ENCODE measurements around the gene IL12RB1.

IL12RB1 gene

GRCh38 chr19:18058208-18059009 is 28.3 kb downstream of the IL12RB1 start:
- peak; percentile 78 for TF ChIP-seq CTCF (IDR thresholded peaks at IDR 0.05; ENCODE audit: borderline replicate concordance, control extremely low read depth, extremely low read depth, insufficient read depth, missing control alignments)
- peak; percentile 93 for DNase-seq (ENCODE audit: low spot score)
- in situ Hi-C loops (cut with MboI; ENCODE audit: low sequenced_read_pairs, unreplicated experiment): loop anchor here (5.0 to 25.0 kb wide), 2 partner anchors 41 to 121 kb away; partner anchors contain the start of gene CCDC124

DNA sequence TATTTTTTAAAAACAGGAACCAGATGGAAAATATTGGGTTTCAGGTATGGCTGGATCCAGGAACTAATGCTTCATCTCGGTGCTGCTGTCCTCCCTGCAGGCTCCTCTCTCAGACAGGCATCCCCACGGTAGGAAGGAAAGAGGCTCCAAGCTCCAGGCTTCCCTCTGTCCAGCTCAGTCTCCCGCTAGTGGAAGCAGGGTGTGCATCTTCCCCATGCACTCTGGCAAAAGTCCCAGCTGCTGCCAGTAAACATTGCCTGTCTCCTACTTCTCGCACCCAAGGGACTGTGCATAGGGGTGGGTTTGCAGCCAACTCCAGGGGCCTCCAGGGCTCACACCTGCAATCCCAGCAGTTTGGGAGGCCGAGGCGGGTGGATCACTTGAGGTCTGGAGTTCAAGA is 29.2 kb downstream of the IL12RB1 start:
- in situ Hi-C loops (cut with MboI; ENCODE audit: low sequenced_read_pairs, unreplicated experiment): loop anchor here (5.0 to 25.0 kb wide), 2 partner anchors 40 to 120 kb away; partner anchors contain the start of gene CCDC124
- no peak for DNase-seq (ENCODE audit: low spot score)
- no peak for TF ChIP-seq CTCF (IDR thresholded peaks at IDR 0.05; ENCODE audit: borderline replicate concordance, control extremely low read depth, extremely low read depth, insufficient read depth, missing control alignments)

GRCh38 chr19:18055967-18056366 is 30.8 kb downstream of the IL12RB1 start:
- in situ Hi-C loops (cut with MboI; ENCODE audit: low sequenced_read_pairs, unreplicated experiment): loop anchor here (5.0 to 25.0 kb wide), 2 partner anchors 39 to 119 kb away; partner anchors contain the start of gene CCDC124
- DNase-seq (ENCODE audit: low spot score): no peak
- TF ChIP-seq CTCF (IDR thresholded peaks at IDR 0.05; ENCODE audit: borderline replicate concordance, control extremely low read depth, extremely low read depth, insufficient read depth, missing control alignments): no peak

- in situ Hi-C loops (cut with MboI; ENCODE audit: low sequenced_read_pairs, unreplicated experiment): loop anchor here (25.0 kb wide), 1 partner anchor 116 kb away; the partner anchor contains the start of gene CCDC124
- no peak for TF ChIP-seq CTCF (IDR thresholded peaks at IDR 0.05; ENCODE audit: borderline replicate concordance, control extremely low read depth, extremely low read depth, insufficient read depth, missing control alignments)
- no peak for DNase-seq (ENCODE audit: low spot score)
These were observed 33.0 kb downstream of the IL12RB1 start for GRCh38 chr19:18053576-18054219.

- in situ Hi-C loops (cut with MboI; ENCODE audit: low sequenced_read_pairs, unreplicated experiment): loop anchor here (25.0 kb wide), 1 partner anchor 115 kb away; the partner anchor contains the start of gene CCDC124
- TF ChIP-seq CTCF (IDR thresholded peaks at IDR 0.05; ENCODE audit: borderline replicate concordance, control extremely low read depth, extremely low read depth, insufficient read depth, missing control alignments): no peak
- no peak for DNase-seq (ENCODE audit: low spot score)
These were observed 34.8 kb downstream of the IL12RB1 start for GRCh38 chr19:18051887-18052286.

- in situ Hi-C loops (cut with MboI; ENCODE audit: low sequenced_read_pairs, unreplicated experiment): no loop called here
These were observed 37.3 kb downstream of the IL12RB1 start for GRCh38 chr19:18049385-18049784.

More at GRCh38 chr19:18049385-18049784, 37.3 kb downstream of the IL12RB1 start:
- DNase-seq (ENCODE audit: low spot score): no peak
- TF ChIP-seq CTCF (IDR thresholded peaks at IDR 0.05; ENCODE audit: borderline replicate concordance, control extremely low read depth, extremely low read depth, insufficient read depth, missing control alignments): no peak
